LNCaP clone FGC (cell line): ENCODE results near the gene KLHL18.

Experiments used
- DNase-seq: peaks from one replicate; pipeline ENCODE4 v3.0.0-alpha.2; 2011; ENCODE audit warnings: low read depth
- H3K4me3 ChIP-seq: 2 replicates; pipeline ENCODE4 v1.5.1; 2011; ENCODE audit warnings: mild to moderate bottlenecking, low read depth, low read length, control low read depth
- CTCF ChIP-seq: IDR thresholded peaks from 2 replicates; pipeline ENCODE4 v1.5.1; 2012; ENCODE audit warnings: mild to moderate bottlenecking; ENCODE audit not compliant: control insufficient read depth, insufficient read depth; ENCODE audit errors: extremely low read depth

The KLHL18 gene

GRCh38 chr3:47282424-47283192 lies at the start of gene KLHL18, which contains the start of gene KIF9:
KLHL18 (plus strand) TSS chr3:47282944; CDS start chr3:47282966, 22 bp downstream.
KIF9 (minus strand) TSS chr3:47282799; CDS start chr3:47277374, 5,425 bp downstream.
- TF ChIP-seq CTCF = 0 out of 2 replicates have a peak, but pooled peaks have one; percentile 13
- peak; percentile 82 for DNase-seq
- H3K4me3 ChIP-seq = peak within 1 kb of the TSS; percentile 96

- DNase-seq = no peak
- TF ChIP-seq CTCF = no peak
- no peak overlapping the region for H3K4me3 ChIP-seq
These were observed 44.7 kb upstream of the KLHL18 start for GRCh38 chr3:47238017-47238416.

- no peak for TF ChIP-seq CTCF
- no peak overlapping the region for H3K4me3 ChIP-seq
- DNase-seq = no peak
These were observed 42.8 kb upstream of the KLHL18 start for GRCh38 chr3:47239929-47240328.

GRCh38 chr3:47243419-47244147 lies 39.2 kb upstream of the KLHL18 start:
- TF ChIP-seq CTCF = no peak
- DNase-seq = no peak
- H3K4me3 ChIP-seq = no peak overlapping the region

- H3K4me3 ChIP-seq = no peak overlapping the region
- no peak for TF ChIP-seq CTCF
- DNase-seq = no peak
These were observed 38.1 kb upstream of the KLHL18 start for GRCh38 chr3:47244531-47245100.

GRCh38 chr3:47245271-47245670 lies 37.5 kb upstream of the KLHL18 start:
- no peak for TF ChIP-seq CTCF
- H3K4me3 ChIP-seq = no peak overlapping the region
- DNase-seq = no peak
